Endothelial cell of umbilical vein (primary cell): ENCODE measurements around the gene PHACTR1.

Experiments used
- EZH2 ChIP-seq: IDR thresholded peaks from 2 replicates; pipeline ENCODE4 v1.6.1; 2012; ENCODE audit warnings: borderline replicate concordance, low read depth, mild to moderate bottlenecking, moderate library complexity, low read length, inconsistent platforms; ENCODE audit not compliant: severe bottlenecking
- FOS ChIP-seq: IDR thresholded peaks from 2 replicates; pipeline ENCODE4 v1.6.1; 2011; ENCODE audit warnings: mild to moderate bottlenecking, low read length, moderate library complexity, borderline replicate concordance; ENCODE audit not compliant: insufficient read depth
- GATA2 ChIP-seq: IDR thresholded peaks from 2 replicates; pipeline ENCODE4 v1.7.0; 2011; ENCODE audit warnings: low read depth, mild to moderate bottlenecking, moderate library complexity, mixed read lengths, low read length; ENCODE audit not compliant: insufficient read length, insufficient read depth
- JUN ChIP-seq: IDR thresholded peaks from 2 replicates; pipeline ENCODE4 v1.6.1; 2011; ENCODE audit warnings: borderline replicate concordance, low read depth; ENCODE audit not compliant: insufficient read length, insufficient read depth
- MYC ChIP-seq: IDR thresholded peaks from one replicate; pipeline ENCODE4 v1.6.1; 2011; ENCODE audit warnings: mild to moderate bottlenecking, low read depth, low read length
- POLR2A ChIP-seq: IDR thresholded peaks from 2 replicates; pipeline ENCODE4 v1.6.1; 2012; ENCODE audit warnings: low read depth, mild to moderate bottlenecking, control low read depth, low read length
- POLR2AphosphoS5 ChIP-seq: IDR thresholded peaks from 2 replicates; pipeline ENCODE4 v1.6.1; 2012; ENCODE audit warnings: low read depth, mild to moderate bottlenecking, control low read depth, low read length, moderate library complexity; ENCODE audit not compliant: insufficient read depth
- TF ChIP-seq, protein P1 (sequence below): IDR thresholded peaks from 2 replicates; pipeline ENCODE4 v1.6.1; 2011; ENCODE audit not compliant: insufficient read depth, insufficient read length
- TF ChIP-seq, protein P2 (sequence below), 2 donors: IDR thresholded peaks; 1 replicate in 1 of 2; 2 replicates in 1 of 2; pipeline ENCODE4 v1.5.1; 2011; ENCODE audit warnings: low read length in 2 of 2, mild to moderate bottlenecking in 2 of 2, moderate library complexity in 2 of 2, control low read depth in 1 of 2, inconsistent platforms in 1 of 2, low read depth in 1 of 2; ENCODE audit not compliant: insufficient read depth in 1 of 2; ENCODE audit errors: extremely low read depth in 1 of 2

DNA sequence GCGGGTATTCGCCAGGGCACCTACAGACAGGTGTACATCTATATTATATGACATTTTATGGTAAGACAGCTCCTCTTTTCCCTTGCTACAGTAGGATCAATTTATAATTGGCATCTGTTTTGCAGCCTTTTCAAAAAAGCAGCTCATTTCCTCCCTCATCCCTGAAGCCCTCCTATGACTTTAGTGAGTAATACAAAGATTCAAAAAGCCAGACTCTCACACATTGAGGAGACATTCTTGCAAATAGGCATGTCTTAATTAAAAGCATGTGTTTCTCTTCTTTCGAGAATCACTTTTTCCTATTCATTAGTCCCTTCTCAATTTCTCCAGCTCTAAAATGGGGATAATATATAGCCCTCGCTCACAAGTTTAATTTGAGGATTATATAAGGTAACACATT, 328.3 kb downstream of the PHACTR1 start:
- TF ChIP-seq, protein P1, sequence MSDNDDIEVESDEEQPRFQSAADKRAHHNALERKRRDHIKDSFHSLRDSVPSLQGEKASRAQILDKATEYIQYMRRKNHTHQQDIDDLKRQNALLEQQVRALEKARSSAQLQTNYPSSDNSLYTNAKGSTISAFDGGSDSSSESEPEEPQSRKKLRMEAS: no peak
- TF ChIP-seq POLR2A: no peak
- TF ChIP-seq, protein P2, sequence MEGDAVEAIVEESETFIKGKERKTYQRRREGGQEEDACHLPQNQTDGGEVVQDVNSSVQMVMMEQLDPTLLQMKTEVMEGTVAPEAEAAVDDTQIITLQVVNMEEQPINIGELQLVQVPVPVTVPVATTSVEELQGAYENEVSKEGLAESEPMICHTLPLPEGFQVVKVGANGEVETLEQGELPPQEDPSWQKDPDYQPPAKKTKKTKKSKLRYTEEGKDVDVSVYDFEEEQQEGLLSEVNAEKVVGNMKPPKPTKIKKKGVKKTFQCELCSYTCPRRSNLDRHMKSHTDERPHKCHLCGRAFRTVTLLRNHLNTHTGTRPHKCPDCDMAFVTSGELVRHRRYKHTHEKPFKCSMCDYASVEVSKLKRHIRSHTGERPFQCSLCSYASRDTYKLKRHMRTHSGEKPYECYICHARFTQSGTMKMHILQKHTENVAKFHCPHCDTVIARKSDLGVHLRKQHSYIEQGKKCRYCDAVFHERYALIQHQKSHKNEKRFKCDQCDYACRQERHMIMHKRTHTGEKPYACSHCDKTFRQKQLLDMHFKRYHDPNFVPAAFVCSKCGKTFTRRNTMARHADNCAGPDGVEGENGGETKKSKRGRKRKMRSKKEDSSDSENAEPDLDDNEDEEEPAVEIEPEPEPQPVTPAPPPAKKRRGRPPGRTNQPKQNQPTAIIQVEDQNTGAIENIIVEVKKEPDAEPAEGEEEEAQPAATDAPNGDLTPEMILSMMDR (IDR thresholded peaks at IDR 0.05; ENCODE audit: extremely low read depth in 1 of 2, insufficient read depth in 1 of 2, low read depth in 1 of 2, low read length in 2 of 2): no peak
- TF ChIP-seq POLR2AphosphoS5: no peak
- no peak for TF ChIP-seq EZH2
- TF ChIP-seq FOS: no peak
- TF ChIP-seq JUN: no peak
- no peak for TF ChIP-seq MYC
- TF ChIP-seq GATA2: no peak
